Loucy (cell line): Measurements from ENCODE around the gene PTPN5.
A peak's percentile ranks its signal among the peaks of the same experiment; 100 is the strongest.

ENCODE experiments used
- H2AFZ ChIP-seq: fragments of 200-600 bp; sonication (generic); 2 replicates; pipeline ENCODE4 v1.6.0; 2016; ENCODE audit warnings: antibody characterized with exemption, mild to moderate bottlenecking, low read length, moderate library complexity
- H3F3A ChIP-seq: fragments of 200-600 bp; 2 replicates; pipeline ENCODE4 v1.6.0; 2016; ENCODE audit warnings: antibody characterized with exemption, low read depth, mild to moderate bottlenecking
- H3K27me3 ChIP-seq: fragments of 200-600 bp; sonication (generic); 2 replicates; pipeline ENCODE4 v1.6.1; 2014; ENCODE audit warnings: low read length, mild to moderate bottlenecking; ENCODE audit not compliant: insufficient read depth, poor library complexity, severe bottlenecking
- H3K36me3 ChIP-seq: fragments of 200-600 bp; sonication (generic); 2 replicates; pipeline ENCODE4 v1.6.1; 2016; ENCODE audit warnings: low read length; ENCODE audit not compliant: insufficient read depth
- H3K4me1 ChIP-seq: fragments of 200-600 bp; sonication (generic); 2 replicates; pipeline ENCODE4 v1.5.1; 2014; ENCODE audit warnings: low read length, mild to moderate bottlenecking; ENCODE audit not compliant: insufficient read depth, poor library complexity, severe bottlenecking
- H3K4me2 ChIP-seq: fragments of 200-600 bp; sonication (generic); 2 replicates; pipeline ENCODE4 v1.6.0; 2014; ENCODE audit warnings: antibody characterized with exemption, low read length, low read depth, mild to moderate bottlenecking; ENCODE audit not compliant: poor library complexity, severe bottlenecking
- H3K4me3 ChIP-seq: fragments of 200-600 bp; sonication (generic); 2 replicates; pipeline ENCODE4 v1.5.1; 2014; ENCODE audit warnings: low read length, mild to moderate bottlenecking, mixed read lengths; ENCODE audit not compliant: poor library complexity, severe bottlenecking
- H3K79me2 ChIP-seq: fragments of 200-600 bp; sonication (generic); 2 replicates; pipeline ENCODE4 v1.6.1; 2014; ENCODE audit warnings: low read length; ENCODE audit not compliant: insufficient read depth
- H3K9ac ChIP-seq: fragments of 200-600 bp; sonication (generic); 2 replicates; pipeline ENCODE4 v1.6.0; 2014; ENCODE audit warnings: mild to moderate bottlenecking, low read depth, low read length, moderate library complexity; ENCODE audit not compliant: poor library complexity, severe bottlenecking
- H3K9me2 ChIP-seq: fragments of 200-600 bp; sonication (generic); replicated peaks from 2 replicates; pipeline ENCODE4 v1.6.1; 2016; ENCODE audit warnings: low read depth, low read length, mixed read lengths
- H3K9me3 ChIP-seq: fragments of 200-600 bp; sonication (generic); 2 replicates; pipeline ENCODE4 v1.6.1; 2014; ENCODE audit warnings: mild to moderate bottlenecking, antibody characterized with exemption, low read length, low read depth; ENCODE audit not compliant: insufficient read depth
- H4K20me1 ChIP-seq: fragments of 200-600 bp; sonication (generic); 2 replicates; pipeline ENCODE4 v1.6.0; 2014; ENCODE audit warnings: antibody characterized with exemption, low read length, mild to moderate bottlenecking; ENCODE audit not compliant: insufficient read depth, poor library complexity, severe bottlenecking
- CTCF ChIP-seq: fragments of 200-600 bp; sonication (generic); conservative IDR thresholded peaks from 2 replicates; pipeline ENCODE4 v1.5.1; 2014; ENCODE audit warnings: mild to moderate bottlenecking, antibody characterized with exemption, low read length
- EZH2phosphoT487 ChIP-seq: fragments of 200-600 bp; IDR thresholded peaks from 2 replicates; pipeline ENCODE4 v1.6.1; 2018; ENCODE audit warnings: antibody characterized with exemption, mild to moderate bottlenecking, moderate library complexity, borderline replicate concordance

Gene PTPN5

GRCh38 chr11:18729426-18729825, 62.2 kb downstream of the PTPN5 start:
- H3K4me1 ChIP-seq: no peaks in the 10 kb centered on the region
- no peaks in the 10 kb centered on the region for H3K27me3 ChIP-seq
- H3K9ac ChIP-seq: no peak overlapping the region
- no peaks in the 10 kb centered on the region for H3K36me3 ChIP-seq
- no peak for TF ChIP-seq CTCF
- no peak for TF ChIP-seq EZH2phosphoT487
- no peaks in the 10 kb centered on the region for H4K20me1 ChIP-seq
- H3K9me2 ChIP-seq: no peaks in the 10 kb centered on the region
- no peaks in the 10 kb centered on the region for H3K79me2 ChIP-seq
- no peak overlapping the region for H3K4me3 ChIP-seq
- H2AFZ ChIP-seq: no peak overlapping the region
- H3F3A ChIP-seq: no peaks in the 10 kb centered on the region
- no peaks in the 10 kb centered on the region for H3K9me3 ChIP-seq
- no peak overlapping the region for H3K4me2 ChIP-seq

GRCh38 chr11:18728658-18729057, 62.9 kb downstream of the PTPN5 start:
- no peaks in the 10 kb centered on the region for H3F3A ChIP-seq
- H4K20me1 ChIP-seq: no peaks in the 10 kb centered on the region
- TF ChIP-seq EZH2phosphoT487 (no peak), CTCF (no peak)
- H3K4me1 ChIP-seq: no peaks in the 10 kb centered on the region
- no peak overlapping the region for H3K4me3 ChIP-seq
- no peaks in the 10 kb centered on the region for H3K9me2 ChIP-seq
- H3K36me3 ChIP-seq: no peaks in the 10 kb centered on the region
- no peaks in the 10 kb centered on the region for H3K9me3 ChIP-seq
- no peak overlapping the region for H3K9ac ChIP-seq
- peaks cover 2% of the 10 kb centered on the region for H3K27me3 ChIP-seq
- no peak overlapping the region for H3K4me2 ChIP-seq
- H3K79me2 ChIP-seq: no peaks in the 10 kb centered on the region
- H2AFZ ChIP-seq: no peak overlapping the region

GRCh38 chr11:18727479-18728236, 63.9 kb downstream of the PTPN5 start:
- peak overlapping the region; percentile 49 for H2AFZ ChIP-seq
- no peak overlapping the region for H3K4me2 ChIP-seq

More at GRCh38 chr11:18727479-18728236, 63.9 kb downstream of the PTPN5 start:
- Histone ChIP-seq H3K9ac (no peak overlapping the region), H3K36me3 (no peaks in the 10 kb centered on the region), H3K79me2 (no peaks in the 10 kb centered on the region), H3F3A (no peaks in the 10 kb centered on the region), H3K27me3 (peaks cover 3% of the 10 kb centered on the region), H4K20me1 (no peaks in the 10 kb centered on the region), H3K9me2 (no peaks in the 10 kb centered on the region), H3K9me3 (no peaks in the 10 kb centered on the region), H3K4me3 (no peak overlapping the region), H3K4me1 (no peaks in the 10 kb centered on the region)
- TF ChIP-seq CTCF (peak; percentile 87), EZH2phosphoT487 (no peak)
